ENCODE results near the gene ZNF687.

GRCh38 chr1:151235235-151235634 is 46.9 kb upstream of the ZNF687 start:
- TF ChIP-seq, protein P1, sequence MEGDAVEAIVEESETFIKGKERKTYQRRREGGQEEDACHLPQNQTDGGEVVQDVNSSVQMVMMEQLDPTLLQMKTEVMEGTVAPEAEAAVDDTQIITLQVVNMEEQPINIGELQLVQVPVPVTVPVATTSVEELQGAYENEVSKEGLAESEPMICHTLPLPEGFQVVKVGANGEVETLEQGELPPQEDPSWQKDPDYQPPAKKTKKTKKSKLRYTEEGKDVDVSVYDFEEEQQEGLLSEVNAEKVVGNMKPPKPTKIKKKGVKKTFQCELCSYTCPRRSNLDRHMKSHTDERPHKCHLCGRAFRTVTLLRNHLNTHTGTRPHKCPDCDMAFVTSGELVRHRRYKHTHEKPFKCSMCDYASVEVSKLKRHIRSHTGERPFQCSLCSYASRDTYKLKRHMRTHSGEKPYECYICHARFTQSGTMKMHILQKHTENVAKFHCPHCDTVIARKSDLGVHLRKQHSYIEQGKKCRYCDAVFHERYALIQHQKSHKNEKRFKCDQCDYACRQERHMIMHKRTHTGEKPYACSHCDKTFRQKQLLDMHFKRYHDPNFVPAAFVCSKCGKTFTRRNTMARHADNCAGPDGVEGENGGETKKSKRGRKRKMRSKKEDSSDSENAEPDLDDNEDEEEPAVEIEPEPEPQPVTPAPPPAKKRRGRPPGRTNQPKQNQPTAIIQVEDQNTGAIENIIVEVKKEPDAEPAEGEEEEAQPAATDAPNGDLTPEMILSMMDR (IDR thresholded peaks at IDR 0.05; ENCODE audit: low read depth, low read length) = no peak
- TF ChIP-seq EZH2phosphoT487 (IDR thresholded peaks at IDR 0.05; ENCODE audit: low read depth) = no peak

All from OCI-LY3 (cell line).